HG03060 (cell line): Measurements from ENCODE around the gene TRAF3IP1.
A peak's percentile ranks its signal among the peaks of the same experiment; 100 is the strongest.

ENCODE experiments used
- ATAC-seq: cut with Tn5 transposase; IDR thresholded peaks from one replicate; pipeline ENCODE4 v1.9.1; 2021; ENCODE audit warnings: low read depth, moderate number of reproducible peaks; ENCODE audit not compliant: unreplicated experiment

TRAF3IP1 gene

GRCh38 chr2:238286987-238287736 lies 33.2 kb upstream of the TRAF3IP1 start:
- no peak for ATAC-seq

GRCh38 chr2:238287737-238288649 lies 32.3 kb upstream of the TRAF3IP1 start, which contains the start of gene PER2:
PER2 (minus strand) TSS chr2:238288610; CDS start chr2:238277936, 10,674 bp downstream.
- ATAC-seq, result peak; percentile 3

- ATAC-seq, result peak; percentile 82
Measured at GRCh38 chr2:238288650-238289573, 31.4 kb upstream of the TRAF3IP1 start.

- no peak for ATAC-seq
Measured at GRCh38 chr2:238289574-238289973, 30.7 kb upstream of the TRAF3IP1 start.

- no peak for ATAC-seq
Measured at GRCh38 chr2:238290091-238290509, 30.2 kb upstream of the TRAF3IP1 start.

GRCh38 chr2:238290715-238291549 lies 29.4 kb upstream of the TRAF3IP1 start:
- ATAC-seq, result no peak

- ATAC-seq, result no peak
Measured at GRCh38 chr2:238291550-238292281, 28.6 kb upstream of the TRAF3IP1 start.

- ATAC-seq, result no peak
Measured at GRCh38 chr2:238294046-238294392, 26.3 kb upstream of the TRAF3IP1 start.

GRCh38 chr2:238294393-238295143 lies 25.8 kb upstream of the TRAF3IP1 start:
- no peak for ATAC-seq

- no peak for ATAC-seq
Measured at GRCh38 chr2:238295144-238296112, 24.9 kb upstream of the TRAF3IP1 start.

GRCh38 chr2:238296638-238297457 lies 23.5 kb upstream of the TRAF3IP1 start:
- ATAC-seq, result no peak

- ATAC-seq, result no peak
Measured at GRCh38 chr2:238299803-238300202, 20.5 kb upstream of the TRAF3IP1 start.

GRCh38 chr2:238302087-238302486 lies 18.2 kb upstream of the TRAF3IP1 start:
- no peak for ATAC-seq

- ATAC-seq, result no peak
Measured at GRCh38 chr2:238302751-238303150, 17.6 kb upstream of the TRAF3IP1 start.

- ATAC-seq, result no peak
Measured at GRCh38 chr2:238304116-238304515, 16.2 kb upstream of the TRAF3IP1 start.
